Urinary bladder (tissue), 4 donors: ENCODE measurements around the gene PIEZO2. TPM values are rescaled to one million over a fixed set of nuclear protein-coding genes. Genes with fewer than 3 reads are reported as not detected.
A peak's percentile ranks its signal among the peaks of the same experiment; 100 is the strongest.
"Not testable (repeated sequence)": the region's sequence is repeated elsewhere in the genome, so short reads cannot be mapped to it uniquely, and the experiment has no call there.

Experiments used
- DNase-seq: peaks from one replicate; pipeline ENCODE4 v3.0.0-alpha.2; 2015; ENCODE audit errors: extremely low spot score
- H3K27ac ChIP-seq: one replicate; pipeline ENCODE4 v1.5.1; 2013; ENCODE audit warnings: low read depth, mild to moderate bottlenecking, moderate library complexity
- H3K36me3 ChIP-seq: one replicate; pipeline ENCODE4 v1.6.1; 2013; ENCODE audit warnings: mild to moderate bottlenecking, moderate library complexity; ENCODE audit not compliant: insufficient read depth
- H3K4me1 ChIP-seq: one replicate; pipeline ENCODE4 v1.6.1; 2013; ENCODE audit warnings: mild to moderate bottlenecking, moderate library complexity; ENCODE audit not compliant: insufficient read depth
- H3K4me3 ChIP-seq: one replicate; pipeline ENCODE4 v1.5.1; 2013; ENCODE audit warnings: low read depth, low read length
- WGBS: extraction: QIAGEN DNeasy Blood & Tissue Kit; methylation state at CpG from one replicate; pipeline ENCODE4 v1.1.7; 2013; 5-methylcytosine and 5-hydroxymethylcytosine counted together
- polyA plus RNA-seq: library from polyadenylated mRNA; stranded (reverse); fragments of 200-250 nt; gene quantifications from one replicate; pipeline ENCODE4 v1.2.3, GENCODE V29; 2013
- total RNA-seq: library from RNA; depleted of rRNA; stranded (reverse); fragments of >200 nt; gene quantifications from one replicate; pipeline ENCODE4 v1.2.3, GENCODE V29; 2014
- donor health status: healthy with polysubstance abuse.
- donor health status: healthy.

Gene PIEZO2
- 78.1 TPM for total RNA-seq
- polyA plus RNA-seq = 5.9 TPM

- Histone ChIP-seq H3K36me3 (no peaks in the 10 kb centered on the region), H3K4me1 (no peaks in the 10 kb centered on the region), H3K4me3 (peak within 1 kb of the TSS; percentile 54), H3K27ac (no peak within 1 kb of the TSS)
- 6% methylated on average over 62 of the region's 62 CpGs for WGBS
- peak; percentile 33 for DNase-seq
These were observed at the start of gene PIEZO2 for GRCh38 chr18:11149441-11150270. PIEZO2 (minus strand) TSS chr18:11149569; CDS start chr18:11148588, 981 bp downstream.

GRCh38 chr18:11183637-11184036 is 34.3 kb upstream of the PIEZO2 start:
- Histone ChIP-seq H3K27ac (no peak overlapping the region), H3K4me3 (no peak overlapping the region), H3K4me1 (no peaks in the 10 kb centered on the region), H3K36me3 (no peaks in the 10 kb centered on the region)
- DNase-seq = no peak
- WGBS = 92% methylated on average over 2 of the region's 2 CpGs

- H3K36me3 ChIP-seq, H3K4me1 ChIP-seq, H3K4me3 ChIP-seq, DNase-seq, H3K27ac ChIP-seq: not testable (repeated sequence)
- 90% methylated on average over 1 of the region's 1 CpG for WGBS
These were observed 32.3 kb upstream of the PIEZO2 start for GRCh38 chr18:11181629-11182028.

- no peak overlapping the region for H3K4me3 ChIP-seq
- WGBS = 83% methylated on average over 6 of the region's 6 CpGs
- DNase-seq = no peak
- H3K36me3 ChIP-seq = no peaks in the 10 kb centered on the region
- no peak overlapping the region for H3K27ac ChIP-seq
- H3K4me1 ChIP-seq = no peaks in the 10 kb centered on the region
These were observed 30.7 kb upstream of the PIEZO2 start for GRCh38 chr18:11179959-11180519.

- H3K4me1 ChIP-seq = no peaks in the 10 kb centered on the region
- no peak overlapping the region for H3K27ac ChIP-seq
- no peak overlapping the region for H3K4me3 ChIP-seq
- no peak for DNase-seq
- 78% methylated on average over 14 of the region's 14 CpGs for WGBS
- H3K36me3 ChIP-seq = no peaks in the 10 kb centered on the region
These were observed 29.7 kb upstream of the PIEZO2 start for GRCh38 chr18:11178951-11179549.

GRCh38 chr18:11177382-11177781 is 28.0 kb upstream of the PIEZO2 start:
- Histone ChIP-seq H3K4me3 (no peak overlapping the region), H3K27ac (no peak overlapping the region), H3K36me3 (no peaks in the 10 kb centered on the region), H3K4me1 (no peaks in the 10 kb centered on the region)
- no peak for DNase-seq
- WGBS = 86% methylated on average over 3 of the region's 3 CpGs

- Histone ChIP-seq H3K4me1 (no peaks in the 10 kb centered on the region), H3K36me3 (no peaks in the 10 kb centered on the region), H3K4me3 (no peak overlapping the region), H3K27ac (no peak overlapping the region)
- 83% methylated on average over 3 of the region's 3 CpGs for WGBS
- no peak for DNase-seq
These were observed 27.1 kb upstream of the PIEZO2 start for GRCh38 chr18:11176481-11176881.

GRCh38 chr18:11175266-11175979 is 26.1 kb upstream of the PIEZO2 start:
- no peaks in the 10 kb centered on the region for H3K36me3 ChIP-seq
- H3K4me3 ChIP-seq = no peak overlapping the region
- no peaks in the 10 kb centered on the region for H3K4me1 ChIP-seq
- 38% methylated on average over 5 of the region's 5 CpGs for WGBS
- no peak overlapping the region for H3K27ac ChIP-seq
- DNase-seq = no peak

- DNase-seq, H3K27ac ChIP-seq, H3K36me3 ChIP-seq, H3K4me1 ChIP-seq, H3K4me3 ChIP-seq: not testable (repeated sequence)
- WGBS = 92% methylated on average over 11 of the region's 11 CpGs
These were observed 24.8 kb upstream of the PIEZO2 start for GRCh38 chr18:11174179-11174578.

GRCh38 chr18:11167778-11168177 is 18.4 kb upstream of the PIEZO2 start:
- Histone ChIP-seq H3K27ac (no peak overlapping the region), H3K4me1 (no peaks in the 10 kb centered on the region), H3K4me3 (no peak overlapping the region), H3K36me3 (no peaks in the 10 kb centered on the region)
- 81% methylated on average over 1 of the region's 1 CpG for WGBS
- no peak for DNase-seq

GRCh38 chr18:11165952-11166351 is 16.6 kb upstream of the PIEZO2 start:
- Histone ChIP-seq H3K4me3 (no peak overlapping the region), H3K4me1 (no peaks in the 10 kb centered on the region), H3K27ac (no peak overlapping the region), H3K36me3 (no peaks in the 10 kb centered on the region)
- 96% methylated on average over 7 of the region's 7 CpGs for WGBS
- no peak for DNase-seq

GRCh38 chr18:11165138-11165537 is 15.8 kb upstream of the PIEZO2 start:
- DNase-seq = no peak
- no peak overlapping the region for H3K4me3 ChIP-seq
- H3K27ac ChIP-seq = no peak overlapping the region
- WGBS = 96% methylated on average over 3 of the region's 3 CpGs
- no peaks in the 10 kb centered on the region for H3K36me3 ChIP-seq
- H3K4me1 ChIP-seq = no peaks in the 10 kb centered on the region

GRCh38 chr18:11163665-11164064 is 14.3 kb upstream of the PIEZO2 start:
- WGBS = 12% methylated on average over 18 of the region's 18 CpGs
- Histone ChIP-seq H3K4me1 (no peaks in the 10 kb centered on the region), H3K27ac (no peak overlapping the region), H3K36me3 (no peaks in the 10 kb centered on the region), H3K4me3 (no peak overlapping the region)
- no peak for DNase-seq
